ENCODE results near the gene CAPN12.
A peak's percentile ranks its signal among the peaks of the same experiment; 100 is the strongest.

The CAPN12 gene

DNA sequence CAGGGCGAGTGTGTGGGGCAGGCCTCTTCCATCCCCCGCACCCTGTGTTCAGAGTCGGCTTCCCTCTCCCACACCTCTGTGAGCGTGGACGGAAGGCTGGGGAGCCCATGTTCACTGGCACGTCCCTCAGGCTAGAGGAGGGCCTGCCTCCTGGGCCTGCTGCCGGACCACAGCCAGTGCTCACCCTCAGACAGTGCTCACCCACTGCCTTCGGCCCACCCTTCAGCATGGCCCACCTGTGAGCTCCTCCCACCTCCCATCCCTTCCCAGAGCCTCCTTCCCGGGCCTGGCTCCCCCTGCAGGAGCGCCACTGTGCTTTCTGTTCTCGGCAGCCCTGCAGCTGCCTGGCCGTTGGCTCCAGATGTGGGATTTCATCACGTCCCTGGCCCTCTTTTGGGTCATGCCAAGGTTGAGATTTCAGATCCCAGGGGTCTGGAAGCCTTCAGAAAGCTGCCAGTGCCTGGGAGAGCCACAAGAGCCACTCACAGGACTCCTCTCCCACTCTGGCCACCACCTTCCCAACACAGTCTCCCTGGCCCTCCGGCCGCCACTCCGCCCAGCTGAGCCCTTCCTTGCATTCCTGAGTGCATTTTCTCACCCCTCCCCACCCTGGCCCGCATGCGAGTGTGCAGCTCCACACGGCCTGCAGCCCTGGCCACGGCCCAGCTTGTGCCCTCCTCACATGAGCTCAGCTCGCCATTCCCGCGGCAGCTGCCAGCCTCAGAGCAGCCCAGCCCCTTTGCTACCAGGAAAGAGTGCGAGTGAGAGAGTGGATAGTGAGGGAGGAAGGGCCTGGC, 25.3 kb downstream of the CAPN12 start:
- H3K27me3 Mint-ChIP-seq (ENCODE audit: low read depth): no peaks in the 10 kb centered on the region
- no peak overlapping the region for H3K27ac Mint-ChIP-seq
- no peak overlapping the region for H3K4me3 Mint-ChIP-seq
- peaks cover 2% of the 10 kb centered on the region for H3K4me1 Mint-ChIP-seq (ENCODE audit: low read depth)
- no peaks in the 10 kb centered on the region for H3K9me3 Mint-ChIP-seq
- peaks cover 21% of the 10 kb centered on the region for H3K36me3 Mint-ChIP-seq (ENCODE audit: low read depth)

DNA sequence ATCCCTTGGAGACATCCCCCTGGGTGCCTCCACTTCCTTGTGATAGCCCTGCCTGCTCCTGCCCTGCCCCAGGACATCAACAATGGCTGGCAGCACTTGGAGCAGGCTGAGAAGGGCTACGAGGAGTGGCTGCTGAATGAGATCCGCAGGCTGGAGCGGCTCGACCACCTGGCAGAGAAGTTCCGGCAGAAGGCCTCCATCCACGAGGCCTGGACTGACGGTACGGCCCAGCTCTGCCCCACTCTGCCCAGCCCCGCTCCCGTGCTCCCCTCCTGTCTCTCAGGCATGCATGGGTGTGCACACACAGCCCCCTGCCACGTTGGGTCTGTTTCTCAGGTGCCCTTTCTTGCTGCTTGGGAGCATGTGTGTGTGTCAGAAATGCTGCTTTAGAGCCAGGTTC, 26.4 kb downstream of the CAPN12 start:
- H3K4me1 Mint-ChIP-seq (ENCODE audit: low read depth): peaks cover 2% of the 10 kb centered on the region
- no peak overlapping the region for H3K27ac Mint-ChIP-seq
- peaks cover 26% of the 10 kb centered on the region for H3K36me3 Mint-ChIP-seq (ENCODE audit: low read depth)
- H3K9me3 Mint-ChIP-seq: no peaks in the 10 kb centered on the region
- no peak overlapping the region for H3K4me3 Mint-ChIP-seq
- no peaks in the 10 kb centered on the region for H3K27me3 Mint-ChIP-seq (ENCODE audit: low read depth)

- no peak overlapping the region for H3K27ac Mint-ChIP-seq
- H3K4me1 Mint-ChIP-seq (ENCODE audit: low read depth): peaks cover 2% of the 10 kb centered on the region
- peaks cover 25% of the 10 kb centered on the region for H3K36me3 Mint-ChIP-seq (ENCODE audit: low read depth)
- no peaks in the 10 kb centered on the region for H3K27me3 Mint-ChIP-seq (ENCODE audit: low read depth)
- H3K9me3 Mint-ChIP-seq: no peaks in the 10 kb centered on the region
- H3K4me3 Mint-ChIP-seq: no peak overlapping the region
Observed at GRCh38 chr19:38717051-38717450, 27.2 kb downstream of the CAPN12 start.

- H3K27me3 Mint-ChIP-seq (ENCODE audit: low read depth): no peaks in the 10 kb centered on the region
- peaks cover 2% of the 10 kb centered on the region for H3K4me1 Mint-ChIP-seq (ENCODE audit: low read depth)
- no peaks in the 10 kb centered on the region for H3K9me3 Mint-ChIP-seq
- H3K36me3 Mint-ChIP-seq (ENCODE audit: low read depth): peaks cover 26% of the 10 kb centered on the region
- no peak overlapping the region for H3K27ac Mint-ChIP-seq
- no peak overlapping the region for H3K4me3 Mint-ChIP-seq
Observed at GRCh38 chr19:38715555-38715954, 28.7 kb downstream of the CAPN12 start.

- H3K4me1 Mint-ChIP-seq (ENCODE audit: low read depth): peaks cover 2% of the 10 kb centered on the region
Observed at GRCh38 chr19:38714354-38714778, 29.9 kb downstream of the CAPN12 start.

DNA sequence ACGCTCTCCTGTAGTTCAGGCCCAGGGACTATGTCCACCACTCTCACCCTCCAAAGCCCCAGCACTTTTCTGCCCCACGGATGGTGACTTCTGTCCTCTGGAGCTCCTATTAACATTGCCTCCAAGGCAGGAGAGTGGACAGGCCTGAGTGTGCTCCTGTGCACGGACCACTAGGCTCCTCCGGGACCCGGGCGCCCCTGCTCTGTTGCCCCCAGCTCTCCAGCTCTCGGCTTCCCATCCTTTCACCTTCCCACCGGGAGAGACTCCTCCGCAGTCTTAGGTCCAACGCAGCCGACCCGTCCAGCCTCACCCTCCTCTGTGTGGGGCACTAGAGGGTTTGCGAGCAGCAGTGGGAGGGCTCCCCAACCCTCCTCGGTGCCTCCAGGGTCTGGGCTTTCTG, 30.4 kb downstream of the CAPN12 start:
- Mint-ChIP-seq H3K4me3 (no peak overlapping the region), H3K27me3 (ENCODE audit: low read depth) (no peaks in the 10 kb centered on the region), H3K27ac (no peak overlapping the region), H3K9me3 (no peaks in the 10 kb centered on the region), H3K36me3 (ENCODE audit: low read depth) (peaks cover 34% of the 10 kb centered on the region), H3K4me1 (ENCODE audit: low read depth) (peaks cover 2% of the 10 kb centered on the region)

More at GRCh38 chr19:38714354-38714778, 29.9 kb downstream of the CAPN12 start:
- H3K27ac Mint-ChIP-seq: no peak overlapping the region
- H3K9me3 Mint-ChIP-seq: no peaks in the 10 kb centered on the region
- H3K36me3 Mint-ChIP-seq (ENCODE audit: low read depth): peaks cover 32% of the 10 kb centered on the region
- no peaks in the 10 kb centered on the region for H3K27me3 Mint-ChIP-seq (ENCODE audit: low read depth)
- H3K4me3 Mint-ChIP-seq: no peak overlapping the region

- Mint-ChIP-seq H3K9me3 (no peaks in the 10 kb centered on the region), H3K4me1 (ENCODE audit: low read depth) (peaks cover 2% of the 10 kb centered on the region), H3K27ac (no peak overlapping the region), H3K4me3 (no peak overlapping the region), H3K36me3 (ENCODE audit: low read depth) (peaks cover 35% of the 10 kb centered on the region), H3K27me3 (ENCODE audit: low read depth) (no peaks in the 10 kb centered on the region)
Observed at GRCh38 chr19:38713227-38713649, 31.0 kb downstream of the CAPN12 start.

DNA sequence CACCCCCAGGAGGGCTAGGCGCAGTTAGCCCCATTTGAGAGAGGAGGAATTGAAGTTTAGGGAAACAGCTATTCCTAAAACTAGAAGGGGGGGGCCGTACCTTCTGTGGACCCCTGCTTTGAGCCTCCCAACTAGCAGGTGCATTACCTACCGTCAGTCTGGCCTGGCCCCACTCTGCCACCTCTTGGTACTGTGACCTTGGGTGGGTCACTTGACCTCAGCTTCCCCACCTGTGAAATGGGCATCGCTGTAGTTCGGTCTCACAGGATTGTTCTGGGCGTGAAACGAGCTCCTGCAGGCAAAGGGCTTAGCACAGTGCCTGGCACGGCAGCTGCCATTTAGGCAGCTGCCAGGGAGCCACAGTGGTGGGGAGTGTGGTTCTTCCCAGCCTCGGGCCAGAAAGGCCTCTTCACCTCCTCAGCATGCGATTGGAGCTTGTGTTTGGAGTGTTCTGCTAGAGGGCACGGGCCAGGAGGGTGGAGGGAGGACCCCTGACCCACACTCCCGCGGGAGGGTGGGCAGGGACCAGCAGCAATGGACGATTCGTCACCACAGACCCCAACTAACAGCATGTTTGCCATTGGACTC, 32.0 kb downstream of the CAPN12 start:
- H3K36me3 Mint-ChIP-seq (ENCODE audit: low read depth): peaks cover 32% of the 10 kb centered on the region
- H3K4me1 Mint-ChIP-seq (ENCODE audit: low read depth): peaks cover 2% of the 10 kb centered on the region
- H3K27me3 Mint-ChIP-seq (ENCODE audit: low read depth): no peaks in the 10 kb centered on the region
- H3K9me3 Mint-ChIP-seq: no peaks in the 10 kb centered on the region
- no peak overlapping the region for H3K4me3 Mint-ChIP-seq
- no peak overlapping the region for H3K27ac Mint-ChIP-seq

- Mint-ChIP-seq H3K27me3 (ENCODE audit: low read depth) (no peaks in the 10 kb centered on the region), H3K36me3 (ENCODE audit: low read depth) (peaks cover 35% of the 10 kb centered on the region), H3K27ac (no peak overlapping the region), H3K4me1 (ENCODE audit: low read depth) (peaks cover 2% of the 10 kb centered on the region), H3K4me3 (no peak overlapping the region), H3K9me3 (no peaks in the 10 kb centered on the region)
Observed at GRCh38 chr19:38711726-38712153, 32.5 kb downstream of the CAPN12 start.

DNA sequence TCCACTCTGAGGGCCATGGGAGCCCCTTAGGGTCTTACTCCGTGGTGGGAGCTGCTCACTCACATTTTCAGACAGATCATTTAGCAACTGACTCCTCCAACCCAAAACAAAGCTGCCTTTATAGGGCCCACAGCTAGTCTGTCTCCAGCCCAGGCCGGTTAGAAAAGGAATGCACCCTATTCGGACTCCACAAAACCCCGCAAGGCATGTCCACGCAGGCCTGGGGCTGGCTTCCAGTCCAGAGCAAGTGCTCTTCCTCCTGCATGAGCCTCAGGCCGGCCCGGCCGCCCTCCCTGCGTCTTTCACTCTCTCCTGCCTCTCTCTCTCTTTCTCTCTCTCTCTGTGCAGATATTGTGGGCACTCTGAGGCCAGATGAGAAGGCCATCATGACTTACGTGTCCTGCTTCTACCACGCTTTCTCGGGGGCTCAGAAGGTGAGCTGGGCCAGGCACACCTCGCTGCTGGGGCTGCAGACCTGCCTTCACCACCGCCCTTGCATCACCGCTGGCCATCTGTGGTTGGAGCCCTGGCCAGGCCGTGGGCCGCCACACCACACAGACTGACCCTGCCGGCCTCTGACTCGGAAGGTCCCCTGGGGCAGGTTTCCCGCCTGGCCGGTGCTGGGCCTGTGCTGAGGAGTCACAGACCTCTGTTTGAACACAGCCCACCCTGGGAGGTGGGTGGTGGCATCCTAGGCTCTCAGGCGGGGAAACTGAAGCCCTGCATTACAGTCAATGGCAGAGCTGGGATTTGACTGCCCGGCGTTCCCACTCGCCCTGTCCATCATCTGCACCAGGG, 33.1 kb downstream of the CAPN12 start:
- no peaks in the 10 kb centered on the region for H3K9me3 Mint-ChIP-seq
- H3K27me3 Mint-ChIP-seq (ENCODE audit: low read depth): no peaks in the 10 kb centered on the region
- no peaks in the 10 kb centered on the region for H3K4me1 Mint-ChIP-seq (ENCODE audit: low read depth)
- peaks cover 31% of the 10 kb centered on the region for H3K36me3 Mint-ChIP-seq (ENCODE audit: low read depth)
- H3K4me3 Mint-ChIP-seq: no peak overlapping the region
- no peak overlapping the region for H3K27ac Mint-ChIP-seq

GRCh38 chr19:38710416-38710702, 33.9 kb downstream of the CAPN12 start:
- Mint-ChIP-seq H3K27ac (no peak overlapping the region), H3K27me3 (ENCODE audit: low read depth) (no peaks in the 10 kb centered on the region), H3K4me1 (ENCODE audit: low read depth) (no peaks in the 10 kb centered on the region), H3K9me3 (no peaks in the 10 kb centered on the region), H3K36me3 (ENCODE audit: low read depth) (peaks cover 34% of the 10 kb centered on the region), H3K4me3 (no peak overlapping the region)

GRCh38 chr19:38709671-38710415, 34.4 kb downstream of the CAPN12 start:
- no peak overlapping the region for H3K4me3 Mint-ChIP-seq
- H3K9me3 Mint-ChIP-seq: no peaks in the 10 kb centered on the region
- no peaks in the 10 kb centered on the region for H3K4me1 Mint-ChIP-seq (ENCODE audit: low read depth)
- H3K36me3 Mint-ChIP-seq (ENCODE audit: low read depth): peaks cover 34% of the 10 kb centered on the region
- H3K27ac Mint-ChIP-seq: no peak overlapping the region
- H3K27me3 Mint-ChIP-seq (ENCODE audit: low read depth): no peaks in the 10 kb centered on the region

- peak overlapping the region; percentile 19 for H3K27ac Mint-ChIP-seq
Observed at GRCh38 chr19:38709119-38709518, 35.2 kb downstream of the CAPN12 start.

DNA sequence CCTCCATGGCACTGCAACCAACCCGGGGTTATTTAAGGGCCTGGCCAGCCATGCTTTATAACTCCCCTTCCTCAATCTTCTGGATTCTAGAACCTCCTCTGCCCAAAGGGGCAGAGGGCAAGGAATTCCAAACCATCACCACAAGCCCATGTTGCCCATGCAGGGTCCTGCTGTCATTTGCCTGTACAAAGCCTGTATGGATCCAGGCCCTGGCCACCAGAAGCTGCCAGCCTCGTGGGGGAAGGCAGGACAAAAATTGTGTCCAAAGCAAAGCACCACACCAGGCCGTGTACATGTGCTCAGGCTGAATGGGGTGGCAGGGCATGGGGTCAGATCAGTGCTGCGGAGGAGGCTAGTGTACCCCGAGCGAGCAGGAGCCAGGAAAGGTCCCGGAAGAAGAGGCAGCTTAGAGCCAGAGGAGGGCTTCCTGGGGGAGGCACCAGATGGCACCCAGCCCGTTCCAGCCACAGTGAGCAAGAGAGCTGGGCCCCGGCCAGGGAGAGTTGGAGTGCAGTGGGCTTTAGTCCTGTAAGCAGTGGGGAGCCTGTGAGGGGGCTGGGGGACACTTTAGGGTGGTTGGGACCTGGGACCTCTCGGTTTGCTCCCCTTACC, 35.8 kb downstream of the CAPN12 start:
- Mint-ChIP-seq H3K4me1 (ENCODE audit: low read depth) (no peaks in the 10 kb centered on the region), H3K27ac (no peak overlapping the region), H3K36me3 (ENCODE audit: low read depth) (peaks cover 25% of the 10 kb centered on the region), H3K4me3 (no peak overlapping the region), H3K9me3 (no peaks in the 10 kb centered on the region), H3K27me3 (ENCODE audit: low read depth) (no peaks in the 10 kb centered on the region)

More at GRCh38 chr19:38709119-38709518, 35.2 kb downstream of the CAPN12 start:
- H3K36me3 Mint-ChIP-seq (ENCODE audit: low read depth): peaks cover 31% of the 10 kb centered on the region
- no peak overlapping the region for H3K4me3 Mint-ChIP-seq
- H3K27me3 Mint-ChIP-seq (ENCODE audit: low read depth): no peaks in the 10 kb centered on the region
- no peaks in the 10 kb centered on the region for H3K9me3 Mint-ChIP-seq
- H3K4me1 Mint-ChIP-seq (ENCODE audit: low read depth): no peaks in the 10 kb centered on the region

Measured in T-helper 1 cell treated with Interleukin-12 subunit alpha and Interleukin-12 subunit beta and Interleukin-4 antibody, amounts not matched to agents 30 μg/mL and 1 μg/mL, for 36 hours (primary cell).